GM12801 (cell line): Measurements from ENCODE around the gene PSMG4.

Source experiments
- TF ChIP-seq, protein P1 (sequence below): IDR thresholded peaks from one replicate; pipeline ENCODE4 v1.5.1; 2011; ENCODE audit warnings: control low read depth; ENCODE audit not compliant: insufficient read length; ENCODE audit errors: extremely low read depth

Gene PSMG4

DNA sequence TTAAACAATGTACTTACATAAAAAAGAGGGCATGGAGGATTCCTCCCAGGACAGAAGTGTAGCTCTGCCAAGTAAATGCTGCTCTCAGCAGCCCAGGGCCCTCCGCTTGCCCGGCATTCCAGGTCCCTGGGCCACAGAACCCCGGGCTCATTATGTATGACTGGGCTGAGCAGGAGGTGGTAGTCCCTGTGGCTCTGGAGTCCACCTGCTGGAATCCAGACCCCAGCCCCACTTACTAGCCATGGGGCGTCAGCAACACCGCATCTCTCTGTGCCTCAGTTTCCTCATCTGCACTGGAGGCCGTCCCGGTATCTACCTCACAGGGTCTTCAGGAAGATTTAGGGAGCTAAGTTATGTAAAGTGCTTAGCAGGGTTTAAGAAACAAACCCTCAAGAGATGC lies 55.4 kb downstream of the PSMG4 start:
- TF ChIP-seq, protein P1, sequence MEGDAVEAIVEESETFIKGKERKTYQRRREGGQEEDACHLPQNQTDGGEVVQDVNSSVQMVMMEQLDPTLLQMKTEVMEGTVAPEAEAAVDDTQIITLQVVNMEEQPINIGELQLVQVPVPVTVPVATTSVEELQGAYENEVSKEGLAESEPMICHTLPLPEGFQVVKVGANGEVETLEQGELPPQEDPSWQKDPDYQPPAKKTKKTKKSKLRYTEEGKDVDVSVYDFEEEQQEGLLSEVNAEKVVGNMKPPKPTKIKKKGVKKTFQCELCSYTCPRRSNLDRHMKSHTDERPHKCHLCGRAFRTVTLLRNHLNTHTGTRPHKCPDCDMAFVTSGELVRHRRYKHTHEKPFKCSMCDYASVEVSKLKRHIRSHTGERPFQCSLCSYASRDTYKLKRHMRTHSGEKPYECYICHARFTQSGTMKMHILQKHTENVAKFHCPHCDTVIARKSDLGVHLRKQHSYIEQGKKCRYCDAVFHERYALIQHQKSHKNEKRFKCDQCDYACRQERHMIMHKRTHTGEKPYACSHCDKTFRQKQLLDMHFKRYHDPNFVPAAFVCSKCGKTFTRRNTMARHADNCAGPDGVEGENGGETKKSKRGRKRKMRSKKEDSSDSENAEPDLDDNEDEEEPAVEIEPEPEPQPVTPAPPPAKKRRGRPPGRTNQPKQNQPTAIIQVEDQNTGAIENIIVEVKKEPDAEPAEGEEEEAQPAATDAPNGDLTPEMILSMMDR, result no peak

DNA sequence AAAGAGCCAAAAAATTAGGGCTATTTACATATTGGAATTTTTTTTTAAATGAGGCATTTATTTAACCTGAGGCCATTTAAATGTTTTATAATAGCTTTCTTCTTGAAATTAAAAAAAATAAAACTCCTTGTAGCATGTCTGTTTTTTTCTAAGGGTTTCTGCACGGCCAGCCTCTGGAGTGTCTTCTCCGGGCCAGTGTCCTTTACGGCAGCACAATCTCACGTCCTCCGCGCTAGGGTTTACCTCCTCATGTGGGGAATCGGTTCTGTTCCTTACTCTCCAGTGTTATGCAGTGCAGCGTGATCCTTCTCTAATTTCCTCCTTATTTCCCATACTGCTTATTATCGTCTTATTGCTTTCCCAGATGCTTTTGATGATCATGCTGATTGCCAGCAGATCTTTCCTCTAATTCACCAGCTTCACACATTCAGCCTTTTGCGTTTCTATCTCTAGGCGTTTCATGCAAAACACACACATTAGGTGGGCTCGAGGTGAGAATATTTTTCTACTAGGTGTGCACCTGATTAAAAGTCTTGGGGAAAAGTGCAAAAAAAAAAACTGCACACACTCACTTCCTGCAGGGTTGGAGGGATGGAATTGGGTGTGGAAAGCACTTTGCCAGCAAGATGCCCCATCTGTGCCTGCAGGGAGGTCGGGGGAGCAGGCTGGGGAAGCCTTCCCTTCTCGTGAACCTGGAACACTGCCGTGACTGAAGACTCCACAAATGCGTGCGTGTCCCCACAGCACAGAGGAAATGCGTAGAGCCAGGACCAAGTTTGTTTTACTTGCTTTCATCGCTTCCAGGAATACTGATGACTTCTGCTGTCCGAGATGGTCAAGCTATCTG lies 56.1 kb downstream of the PSMG4 start:
- TF ChIP-seq, protein P1, result no peak

DNA sequence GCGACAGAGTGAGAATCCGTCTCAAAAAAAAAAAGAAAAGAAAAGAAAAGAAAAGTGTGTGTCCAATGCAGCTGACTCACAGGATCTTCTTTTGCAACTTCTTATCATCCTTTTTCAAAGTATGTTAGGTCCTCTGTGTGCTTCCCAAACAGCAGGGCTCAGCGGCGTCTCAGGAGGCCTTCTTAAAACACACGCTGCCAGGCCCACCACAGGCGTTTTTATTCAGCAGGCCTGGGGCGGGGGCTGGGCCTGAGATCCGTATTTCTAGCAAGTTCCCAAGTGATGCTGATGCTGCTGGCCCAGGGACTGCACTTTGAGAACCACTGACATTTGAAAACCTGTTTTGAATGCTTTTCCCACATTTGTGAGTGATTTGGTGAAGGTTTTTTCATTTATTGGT lies 57.1 kb downstream of the PSMG4 start:
- TF ChIP-seq, protein P1, result no peak

DNA sequence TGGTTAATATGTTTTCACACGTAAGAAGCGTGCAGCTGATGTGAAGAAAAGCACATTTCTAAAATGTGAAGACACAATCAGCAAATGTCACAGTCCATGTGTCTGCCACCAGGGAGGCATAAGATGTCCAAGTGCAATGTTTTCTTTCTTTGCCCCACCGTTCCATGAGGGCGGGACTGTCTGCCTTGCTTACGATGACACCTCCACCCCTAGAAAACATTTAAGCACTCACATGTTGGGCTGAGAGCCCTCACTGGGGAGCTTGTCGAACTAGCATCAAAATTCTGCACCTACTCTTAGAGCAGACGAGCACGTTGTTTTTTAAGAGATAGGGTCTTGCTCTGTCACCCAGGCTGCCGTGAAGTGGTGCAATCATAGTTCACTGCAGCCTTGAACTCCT lies 57.6 kb downstream of the PSMG4 start:
- TF ChIP-seq, protein P1, result no peak

DNA sequence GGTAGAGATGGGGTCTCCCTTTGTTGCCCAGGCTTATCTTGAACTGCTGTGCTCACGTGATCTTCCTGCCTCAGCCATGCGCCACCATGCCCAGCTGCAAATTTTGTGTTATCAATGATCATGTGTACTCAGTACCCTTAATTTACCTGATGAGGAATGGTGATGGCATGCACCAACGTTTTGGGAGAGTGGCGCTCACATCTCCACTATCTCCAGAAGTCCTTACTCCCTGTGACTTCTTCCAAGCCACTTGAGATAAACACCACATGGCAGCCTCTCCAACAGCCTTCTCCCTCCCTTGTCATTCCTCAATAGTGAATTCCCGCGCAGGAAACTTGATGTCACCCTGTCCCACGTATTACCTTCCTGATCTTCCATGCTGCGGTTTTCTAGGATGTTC lies 58.1 kb downstream of the PSMG4 start:
- TF ChIP-seq, protein P1, result no peak
